ENCODE data around the gene VEGFC.

DNA sequence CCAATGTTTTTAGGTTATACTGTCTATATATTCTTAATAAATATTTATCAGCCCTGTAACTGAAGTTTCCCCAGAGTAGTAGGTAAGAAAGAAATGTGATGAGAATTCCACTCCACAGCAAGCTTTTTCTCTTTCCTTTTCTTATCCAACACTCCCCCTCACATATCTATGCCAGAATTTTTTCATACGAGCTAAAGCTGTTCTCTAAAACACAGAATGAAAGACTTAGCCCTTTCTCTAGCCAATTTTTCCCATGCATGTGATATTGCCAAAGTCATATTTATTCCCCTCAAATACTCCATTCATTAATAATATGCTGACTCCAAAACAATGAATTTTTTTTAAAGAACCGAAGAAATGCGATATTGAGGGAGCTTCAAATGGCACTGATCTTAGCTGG, 32.3 kb downstream of the VEGFC start:
- TF ChIP-seq, protein P1, sequence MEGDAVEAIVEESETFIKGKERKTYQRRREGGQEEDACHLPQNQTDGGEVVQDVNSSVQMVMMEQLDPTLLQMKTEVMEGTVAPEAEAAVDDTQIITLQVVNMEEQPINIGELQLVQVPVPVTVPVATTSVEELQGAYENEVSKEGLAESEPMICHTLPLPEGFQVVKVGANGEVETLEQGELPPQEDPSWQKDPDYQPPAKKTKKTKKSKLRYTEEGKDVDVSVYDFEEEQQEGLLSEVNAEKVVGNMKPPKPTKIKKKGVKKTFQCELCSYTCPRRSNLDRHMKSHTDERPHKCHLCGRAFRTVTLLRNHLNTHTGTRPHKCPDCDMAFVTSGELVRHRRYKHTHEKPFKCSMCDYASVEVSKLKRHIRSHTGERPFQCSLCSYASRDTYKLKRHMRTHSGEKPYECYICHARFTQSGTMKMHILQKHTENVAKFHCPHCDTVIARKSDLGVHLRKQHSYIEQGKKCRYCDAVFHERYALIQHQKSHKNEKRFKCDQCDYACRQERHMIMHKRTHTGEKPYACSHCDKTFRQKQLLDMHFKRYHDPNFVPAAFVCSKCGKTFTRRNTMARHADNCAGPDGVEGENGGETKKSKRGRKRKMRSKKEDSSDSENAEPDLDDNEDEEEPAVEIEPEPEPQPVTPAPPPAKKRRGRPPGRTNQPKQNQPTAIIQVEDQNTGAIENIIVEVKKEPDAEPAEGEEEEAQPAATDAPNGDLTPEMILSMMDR (IDR thresholded peaks at IDR 0.05; ENCODE audit: poor library complexity): no peak
- TF ChIP-seq EZH2 (IDR thresholded peaks at IDR 0.05; ENCODE audit: borderline replicate concordance): no peak

Measured in hepatocyte (in vitro differentiated cells).